Activated CD8-positive, alpha-beta memory T cell treated with anti-CD3 and anti-CD28 coated beads for 48 hours (primary cell): Measurements from ENCODE around the gene CDC42BPA.
A peak's percentile ranks its signal among the peaks of the same experiment; 100 is the strongest.

Experiments
- DNase-seq, 3 experiments: peaks; one replicate each; pipeline ENCODE4 v3.0.0-alpha.2; 2020; ENCODE audit warnings: low read depth in 2 of 3, low spot score in 2 of 3

Gene CDC42BPA

DNA sequence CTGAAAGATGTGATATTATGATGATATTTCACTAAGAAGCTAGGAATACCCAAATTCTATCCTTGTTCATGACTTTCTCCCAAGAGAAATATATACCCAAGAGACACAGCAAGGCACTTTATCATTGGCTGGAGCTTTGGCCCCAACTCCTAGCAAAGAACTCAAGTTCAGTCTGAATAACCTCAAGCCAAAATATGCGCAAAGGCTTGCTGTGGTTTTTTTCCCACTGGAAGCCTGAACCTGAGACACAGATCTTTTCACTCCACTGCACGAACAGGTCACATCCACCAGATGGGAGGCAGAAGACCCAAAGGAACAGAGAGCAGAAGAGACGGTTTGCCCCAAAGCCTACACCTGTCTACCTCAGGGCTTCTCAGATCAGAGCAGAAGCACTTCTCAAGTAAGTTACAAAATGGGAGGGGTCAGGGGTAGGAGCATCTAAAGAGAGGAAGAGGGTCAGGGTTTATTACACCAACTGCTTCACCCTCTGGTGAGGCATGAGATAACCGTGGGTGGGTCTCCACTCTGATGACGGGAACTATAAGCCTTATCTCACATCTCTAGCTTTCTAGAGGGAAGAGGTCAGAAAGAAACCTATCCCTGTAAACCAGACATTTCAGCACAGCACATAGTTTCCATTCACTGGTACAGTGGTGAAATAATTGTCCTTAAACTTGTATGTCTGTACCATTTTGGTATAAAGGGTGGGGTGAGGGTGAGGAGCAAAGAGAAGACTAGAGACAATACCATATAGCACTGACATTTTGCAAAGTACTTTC lies 17.1 kb upstream of the CDC42BPA start:
- DNase-seq: no peak

DNA sequence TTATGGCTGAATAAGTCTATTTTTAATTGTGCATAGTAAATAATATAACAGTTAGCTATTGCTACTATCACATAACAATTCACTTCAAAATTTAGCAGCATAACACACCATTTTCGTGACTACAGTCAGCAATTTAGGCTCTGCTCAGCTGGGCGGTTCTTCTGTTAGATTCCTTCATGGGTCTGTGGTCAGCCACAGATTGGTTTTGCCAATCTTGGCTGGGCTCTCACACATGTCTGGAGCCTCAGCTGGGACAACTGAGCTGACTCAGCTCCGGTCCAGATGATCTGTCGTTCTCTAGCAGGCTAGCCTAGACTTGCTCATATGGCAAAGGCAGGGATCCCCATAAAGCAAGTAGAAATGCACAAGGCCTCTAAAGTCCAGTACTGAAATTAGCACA lies 15.1 kb upstream of the CDC42BPA start:
- DNase-seq: no peak

DNA sequence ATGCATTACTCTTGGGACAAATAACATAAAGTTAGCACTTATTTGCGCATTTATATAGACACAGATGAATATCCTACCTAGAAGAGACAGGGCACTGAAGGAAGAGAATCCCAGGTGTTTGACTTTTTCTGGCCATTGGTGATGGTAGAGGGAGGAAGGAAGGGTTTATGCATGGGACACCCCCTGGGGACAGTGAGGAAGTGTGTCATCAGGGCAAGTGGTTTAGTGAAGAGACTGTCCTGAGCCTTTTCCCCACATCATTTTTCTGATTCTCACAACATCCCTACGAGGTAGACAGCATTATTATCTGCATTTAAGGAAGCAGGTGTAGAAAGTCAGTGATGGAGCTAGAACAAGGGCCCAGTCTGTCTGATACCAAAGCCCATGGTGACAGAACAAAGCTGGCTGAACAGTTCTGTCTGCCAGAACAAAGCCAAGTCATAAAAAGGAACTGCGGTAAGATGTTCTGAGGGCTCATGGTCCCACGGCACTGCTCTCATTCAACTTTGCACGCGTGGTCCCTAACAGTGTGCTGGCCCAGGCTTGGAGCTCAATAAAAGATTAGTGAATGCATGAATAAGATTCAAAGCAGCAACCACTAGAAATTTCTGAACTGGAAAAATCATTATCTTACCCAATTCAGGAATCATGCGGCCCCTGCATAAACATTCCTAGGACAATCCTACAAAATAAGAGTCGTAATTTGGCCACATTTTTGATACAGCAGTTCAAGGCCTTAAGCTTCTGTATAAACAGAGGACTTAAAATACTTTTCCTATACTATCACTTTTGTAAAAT lies 12.2 kb upstream of the CDC42BPA start:
- DNase-seq: no peak

DNA sequence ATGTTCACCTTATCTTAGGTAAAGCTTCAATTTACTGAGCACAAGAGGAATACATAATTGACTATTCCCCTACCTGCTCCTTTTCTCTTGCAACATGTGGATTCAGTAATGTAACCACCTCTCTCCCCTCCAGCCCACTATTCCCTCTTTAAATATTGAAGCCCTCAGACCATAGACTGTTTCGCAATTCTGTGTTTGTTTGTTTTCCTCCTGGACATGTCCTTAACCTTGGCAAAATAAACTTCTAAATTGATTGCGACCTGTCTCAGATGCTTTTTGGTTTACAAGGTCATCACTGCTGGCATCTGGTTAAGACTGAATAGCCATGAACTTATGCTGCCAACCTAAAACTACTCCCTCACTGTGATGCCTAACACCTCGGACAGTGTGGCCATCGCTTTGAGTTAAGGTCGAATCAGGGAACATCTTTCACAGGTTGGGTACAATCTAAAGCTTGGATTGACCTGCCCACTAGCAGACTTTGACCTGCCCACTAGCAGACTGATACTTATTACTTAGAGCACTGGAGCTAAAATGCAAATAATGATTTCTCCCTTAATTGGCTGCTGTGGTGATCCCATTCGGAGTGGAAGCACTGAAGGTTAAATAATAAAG lies 10.2 kb upstream of the CDC42BPA start:
- DNase-seq: no peak

DNA sequence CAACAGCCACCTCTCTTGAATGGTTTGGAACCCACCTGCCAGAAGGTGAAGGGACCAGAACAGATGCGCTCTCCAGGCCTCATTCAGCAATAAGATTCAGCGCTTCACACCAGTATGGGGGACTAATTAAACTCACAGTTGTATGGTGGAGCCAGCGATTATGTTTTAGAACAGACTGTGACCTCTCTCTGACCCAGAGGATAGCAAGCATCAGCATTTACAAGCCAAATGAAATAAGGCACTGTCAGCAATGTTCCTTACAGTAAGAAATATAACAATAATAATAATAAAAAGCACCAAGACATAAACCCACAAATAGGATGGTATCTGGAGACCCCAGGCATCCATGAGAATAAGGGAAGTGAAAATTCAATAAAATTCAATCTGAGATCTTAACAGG lies 6.9 kb upstream of the CDC42BPA start:
- no peak for DNase-seq

DNA sequence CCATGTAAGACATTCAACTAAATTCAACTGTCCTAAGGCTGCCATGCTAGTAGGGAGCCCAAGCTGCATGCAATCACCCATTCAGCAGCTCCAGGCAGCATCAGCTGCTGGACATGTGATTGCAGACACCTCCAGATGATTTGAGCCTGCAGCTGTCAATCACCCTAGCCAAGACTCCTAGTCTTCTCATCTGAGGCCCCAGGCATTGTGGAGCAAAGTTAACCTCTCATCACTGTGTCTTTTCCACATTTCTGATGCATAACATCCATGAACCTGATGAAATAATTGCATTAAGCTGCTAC lies 5.6 kb upstream of the CDC42BPA start:
- DNase-seq: no peak

DNA sequence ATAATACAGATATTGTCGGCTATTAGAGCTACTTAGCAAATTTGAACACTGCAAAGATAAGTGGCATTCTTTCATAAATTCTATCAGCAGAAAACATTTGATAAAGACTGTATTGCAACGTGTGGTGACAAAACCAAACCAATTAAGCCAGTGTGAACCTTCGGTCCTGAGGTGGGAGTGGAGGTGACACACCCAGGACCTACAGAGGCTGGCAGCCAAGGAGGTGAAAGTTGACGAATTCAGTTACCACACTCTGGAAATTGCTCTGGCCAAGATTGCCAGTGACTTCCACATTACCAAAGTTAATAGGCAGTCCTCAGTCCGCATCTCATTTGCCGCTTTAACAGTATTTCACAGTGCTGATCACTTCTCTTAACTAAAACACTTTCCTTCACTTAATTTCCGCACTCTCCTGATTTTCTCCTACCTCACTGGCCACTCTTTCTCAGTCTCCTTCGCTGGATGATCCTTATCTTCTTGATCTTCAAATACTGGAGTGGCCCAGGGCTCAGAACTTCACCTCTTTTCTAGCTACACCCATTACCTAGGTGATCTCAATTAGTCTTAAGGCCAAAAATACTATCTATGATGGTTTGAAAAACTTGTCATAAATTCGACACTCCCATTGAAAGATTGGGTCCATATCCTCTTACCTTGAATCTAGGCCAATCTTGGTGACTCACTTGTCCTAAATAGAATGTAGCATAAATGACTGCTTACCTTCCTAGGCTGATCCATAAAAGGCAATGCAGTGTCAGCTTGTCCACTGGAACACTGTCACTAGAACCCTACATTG lies 5.1 kb upstream of the CDC42BPA start:
- DNase-seq: no peak

DNA sequence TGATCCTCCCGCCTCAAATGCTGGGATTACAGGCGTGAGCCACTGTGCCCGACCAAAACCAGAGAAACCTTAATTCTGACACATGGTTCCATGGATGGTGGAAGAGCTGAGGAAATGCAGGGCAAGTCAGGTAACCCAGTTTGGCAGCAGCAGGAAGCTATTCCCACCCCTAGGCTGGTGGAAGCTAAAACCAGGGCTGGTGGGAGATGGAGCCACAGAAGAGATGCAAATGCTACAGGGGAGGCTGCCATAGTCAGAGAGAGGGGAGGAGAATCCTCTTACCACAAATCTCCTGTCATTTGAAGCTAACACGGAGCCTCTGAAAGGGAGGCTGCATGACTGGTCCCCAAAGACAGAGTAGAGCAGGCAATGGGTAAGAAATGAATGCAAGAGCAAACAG lies 4.1 kb upstream of the CDC42BPA start:
- no peak for DNase-seq

DNA sequence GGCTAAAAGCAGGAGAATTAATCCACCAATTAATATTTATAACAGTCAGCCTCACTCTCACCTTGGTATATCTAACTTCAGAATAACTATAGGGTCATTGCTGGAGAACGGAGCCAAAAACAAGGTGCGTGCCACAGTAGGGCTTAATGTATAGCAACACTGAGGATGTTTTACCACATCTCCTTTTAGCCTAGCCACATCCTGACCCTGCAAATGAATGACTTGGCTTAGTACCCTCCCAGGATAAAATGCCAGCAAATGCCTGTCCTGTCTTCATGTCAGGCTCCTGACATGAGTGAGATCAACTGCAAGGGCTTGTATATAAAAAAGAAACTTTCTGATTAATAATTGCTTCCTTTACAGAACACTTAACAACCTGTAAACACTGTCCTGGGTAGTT lies 2.7 kb upstream of the CDC42BPA start:
- no peak for DNase-seq

DNA sequence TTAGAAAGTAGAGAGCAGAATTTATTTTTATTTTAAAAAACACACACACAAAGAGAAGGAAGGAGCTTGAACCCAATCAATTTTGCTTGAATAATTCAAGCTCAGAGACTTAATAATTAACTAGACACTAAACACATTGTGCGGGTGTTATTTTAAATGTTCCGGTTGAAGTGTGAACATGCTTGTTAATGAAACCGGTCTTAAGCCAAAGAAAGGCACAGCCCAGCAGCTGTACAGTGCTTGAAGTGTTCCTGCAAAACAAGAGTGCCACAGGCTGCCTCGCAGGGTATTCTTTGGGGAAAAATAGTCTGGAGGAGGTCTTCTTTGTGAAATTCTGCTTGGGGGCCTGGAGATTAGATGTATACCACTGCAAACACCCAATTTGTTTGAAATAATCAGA lies 2.2 kb upstream of the CDC42BPA start:
- DNase-seq: no peak

DNA sequence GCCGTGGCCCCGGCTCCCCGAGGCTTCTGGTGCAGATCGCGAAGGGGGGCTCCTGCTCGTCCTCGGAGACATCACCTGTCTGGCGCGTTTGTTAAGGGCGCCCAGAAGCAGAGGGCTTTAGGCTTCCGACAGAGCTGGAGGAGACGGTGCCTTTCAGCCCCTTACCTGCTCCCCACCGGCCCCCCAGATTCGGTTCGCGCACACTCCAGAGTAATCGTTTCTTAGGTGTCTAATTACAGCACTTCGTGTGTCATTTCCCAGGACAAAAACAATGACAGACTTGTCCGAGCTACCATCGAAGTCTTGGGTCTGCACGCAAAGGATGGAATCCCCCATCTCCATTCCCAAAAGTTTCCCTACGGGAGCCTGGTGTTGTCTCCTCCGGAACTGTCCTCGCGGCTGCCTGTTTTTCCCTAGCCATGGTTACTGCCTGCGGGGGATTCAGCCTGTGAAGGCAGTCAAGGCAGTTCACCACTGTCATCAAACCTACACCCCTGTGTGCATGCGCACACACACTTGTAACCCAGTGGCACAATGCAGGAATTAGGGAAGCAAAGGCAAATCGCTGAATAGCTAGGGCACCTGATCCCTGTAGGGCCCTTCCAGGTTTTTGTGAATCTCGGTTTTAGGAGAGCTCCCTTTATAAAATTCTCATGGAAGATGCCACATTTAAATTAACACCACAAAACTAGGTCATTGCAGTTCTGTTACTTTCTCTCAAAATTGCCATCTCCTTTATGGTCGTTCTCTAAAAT lies 738 bp upstream of the CDC42BPA start:
- no peak for DNase-seq

DNA sequence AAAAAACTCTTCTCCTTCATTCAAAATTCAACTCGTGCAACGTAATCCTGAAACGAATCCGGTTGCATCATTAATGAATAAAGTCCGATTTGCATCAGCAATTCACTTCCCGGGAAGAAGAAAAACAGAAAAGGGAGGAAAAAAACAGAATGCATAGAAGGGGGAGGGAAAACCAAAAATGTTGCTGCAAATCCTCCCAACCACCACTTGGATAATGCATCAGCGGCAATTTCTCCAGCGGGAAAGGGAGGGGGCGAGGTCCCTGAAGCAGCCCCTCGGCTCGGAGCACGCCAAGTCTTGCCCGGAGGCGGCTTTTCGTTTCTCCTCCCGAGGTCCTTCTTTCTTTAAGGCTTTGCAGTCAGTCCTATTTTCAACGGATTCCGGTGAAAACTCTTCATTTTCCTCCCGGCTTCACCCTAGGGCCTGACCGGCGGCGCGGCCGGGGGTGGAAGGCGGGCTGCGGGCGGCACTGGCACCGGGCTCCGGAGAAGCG lies 723 bp downstream of the CDC42BPA start:
- peak in 1 of 3 experiments; percentile 1 for DNase-seq

DNA sequence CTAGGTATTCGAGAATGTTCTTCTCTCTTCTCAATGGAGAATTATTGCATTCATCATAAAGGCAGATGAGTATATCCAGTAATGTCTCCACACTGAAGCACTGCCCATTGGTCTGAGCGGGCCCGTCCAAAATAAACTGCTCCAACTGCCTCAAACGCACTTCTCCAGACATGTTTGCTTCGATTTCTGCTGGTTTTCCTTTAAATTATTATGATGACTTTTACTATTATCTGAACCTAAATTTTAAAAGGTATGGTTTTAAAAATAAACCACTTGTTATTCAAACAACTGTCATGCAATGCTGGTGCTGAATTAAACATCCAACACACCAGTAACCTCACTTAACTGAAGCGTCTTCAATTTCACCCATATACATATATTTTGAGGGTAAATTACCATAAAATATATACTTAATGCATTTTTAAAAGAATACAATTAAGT lies 1.3 kb downstream of the CDC42BPA start:
- no peak for DNase-seq

DNA sequence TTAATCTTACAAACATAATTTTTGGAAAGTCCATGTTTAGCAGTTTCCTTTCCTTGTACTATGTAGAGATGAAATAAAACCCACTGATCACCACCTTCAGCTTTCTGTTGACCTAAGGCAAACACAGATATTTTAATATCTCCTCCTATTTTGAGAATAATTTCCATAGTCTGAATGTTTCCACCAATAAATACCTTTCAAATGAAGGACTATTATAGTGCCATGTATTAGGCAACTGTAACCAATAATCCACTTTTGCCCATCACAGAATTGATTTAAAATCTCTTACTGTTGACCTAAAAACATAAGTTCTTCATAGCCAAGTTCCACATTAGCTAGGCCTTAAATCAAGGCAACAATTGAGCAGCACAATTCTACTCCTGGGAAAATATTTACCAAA lies 1.8 kb downstream of the CDC42BPA start:
- no peak for DNase-seq

DNA sequence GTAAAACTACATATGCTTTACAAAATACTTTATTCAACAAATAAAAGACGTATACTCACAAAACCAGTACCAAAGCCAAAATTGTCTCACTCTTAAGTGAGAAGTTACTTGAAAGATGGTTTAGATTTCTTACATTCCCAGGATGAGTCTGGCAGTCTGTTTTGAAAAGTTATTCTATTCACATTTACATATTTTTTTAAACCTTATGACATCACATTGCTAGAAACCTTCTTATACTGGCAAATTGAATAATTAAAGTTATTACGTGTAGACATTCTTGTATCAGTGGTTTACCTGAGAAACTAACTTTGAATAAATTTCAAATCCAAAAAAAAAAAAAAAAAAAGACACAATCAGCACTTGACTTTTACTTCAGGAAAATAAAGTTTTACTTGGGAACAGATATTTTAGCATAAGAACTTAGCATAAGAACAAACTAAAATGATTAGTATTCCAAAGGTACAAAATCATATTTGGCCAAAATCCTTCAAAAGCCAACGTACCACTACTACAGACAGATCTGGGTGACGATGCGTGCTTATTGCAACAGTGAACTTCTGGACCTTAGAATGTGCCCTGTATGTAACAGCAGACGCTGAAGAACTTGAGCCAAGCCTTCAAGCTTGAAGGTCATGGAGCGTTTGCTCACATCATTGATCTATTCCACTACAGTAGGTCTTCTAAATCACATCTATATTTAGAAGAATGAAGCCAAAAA lies 2.5 kb downstream of the CDC42BPA start:
- DNase-seq: no peak

DNA sequence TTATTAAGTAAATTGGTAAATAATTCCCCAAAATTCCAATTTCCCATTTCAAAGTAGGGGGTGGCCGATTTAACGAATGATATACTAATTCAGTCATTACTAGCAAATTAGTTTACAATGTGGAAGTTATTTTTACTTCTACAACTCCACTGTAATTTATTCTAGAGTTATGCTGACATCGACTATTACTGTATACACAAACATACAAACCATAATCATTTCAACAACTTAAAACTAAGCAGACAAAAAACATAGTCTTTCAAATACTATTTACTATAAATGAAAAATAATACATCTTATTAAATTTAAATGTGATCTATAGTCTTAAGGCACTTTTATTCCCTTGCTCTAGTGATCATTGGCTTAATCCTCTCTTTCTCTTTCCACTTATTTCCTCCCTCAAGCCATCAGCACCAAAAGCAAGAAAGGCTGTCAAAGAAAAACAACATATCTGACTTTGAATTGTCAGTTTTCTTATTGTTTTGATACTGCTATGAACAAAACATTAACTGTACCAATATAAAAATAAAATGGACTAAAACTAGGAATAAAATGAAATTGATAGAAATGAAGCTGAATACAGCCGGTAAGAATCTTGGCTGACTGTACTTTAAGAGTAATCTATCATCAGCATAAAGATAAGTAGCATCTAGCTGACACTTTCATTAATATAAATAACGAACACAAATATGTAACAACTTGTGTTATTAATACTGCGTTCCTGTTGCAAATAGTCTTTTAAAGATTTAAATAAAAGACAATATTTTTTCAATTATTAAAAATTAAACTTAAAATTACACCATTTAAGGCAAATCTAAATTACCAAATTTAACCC lies 4.1 kb downstream of the CDC42BPA start:
- DNase-seq: no peak

DNA sequence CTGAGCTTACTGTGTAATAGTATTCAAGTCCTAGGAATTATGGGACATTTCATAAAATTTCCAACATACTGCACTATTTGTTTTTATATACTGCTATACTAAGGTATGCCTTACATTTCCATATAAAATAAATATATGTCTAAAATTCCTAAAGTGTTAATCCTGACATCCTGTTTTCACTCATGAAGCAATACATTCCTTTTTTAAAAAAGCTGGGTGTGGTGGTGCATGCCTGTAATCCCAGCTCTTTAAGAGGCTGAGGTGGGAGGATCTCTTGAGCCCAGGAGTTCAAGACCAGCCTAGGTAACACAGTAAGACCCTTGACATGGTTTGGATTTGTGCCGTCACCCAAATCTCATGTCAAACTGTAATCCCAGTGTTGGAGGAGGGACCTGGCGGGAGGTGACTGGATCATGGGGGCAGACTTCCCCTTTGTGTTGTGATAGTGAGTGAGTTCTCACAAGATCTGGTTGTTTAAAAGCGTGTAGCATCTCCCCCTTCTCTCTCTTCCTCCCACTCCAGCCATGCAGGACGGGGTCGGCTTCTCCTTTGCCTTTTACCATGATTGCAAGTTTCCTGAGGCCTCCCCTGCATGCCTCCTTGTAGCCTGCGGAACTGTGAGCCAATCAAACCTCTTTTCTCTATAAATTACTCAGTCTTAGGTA lies 5.8 kb downstream of the CDC42BPA start:
- no peak for DNase-seq

DNA sequence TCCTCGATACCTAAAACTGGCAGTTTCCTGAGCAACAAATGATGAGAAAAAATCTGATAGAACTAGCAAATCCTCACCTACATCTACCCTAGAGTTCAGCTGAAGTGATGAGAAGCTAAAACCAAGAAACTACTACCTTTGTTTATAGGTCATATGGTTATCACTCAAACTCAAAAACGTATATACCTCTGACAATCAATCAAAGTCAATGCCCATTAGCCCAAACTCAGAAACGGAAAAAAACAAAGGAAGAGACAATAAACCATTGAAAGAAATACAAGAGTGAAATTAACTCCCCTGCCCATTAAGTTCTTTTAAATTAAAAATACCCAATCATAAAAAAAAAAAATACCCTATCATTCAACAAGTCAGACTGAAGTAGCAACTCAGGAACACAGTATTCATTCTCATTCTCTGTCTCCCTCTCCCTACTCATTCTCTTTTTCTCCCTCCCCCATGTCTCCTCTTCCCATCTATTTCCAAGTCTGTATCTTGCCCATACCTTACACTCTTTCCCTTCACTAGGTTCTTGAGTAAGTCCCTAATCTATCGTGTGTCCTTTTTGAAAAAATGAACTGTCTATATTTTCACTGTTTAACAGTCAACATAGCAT lies 6.8 kb downstream of the CDC42BPA start:
- no peak for DNase-seq
